Central memory CD4-positive, alpha-beta T cell (primary cell): ENCODE measurements around the gene CACNA2D1.

Experiments used
- DNase-seq: peaks from one replicate; pipeline ENCODE4 v3.0.0; 2022

Gene CACNA2D1

DNA sequence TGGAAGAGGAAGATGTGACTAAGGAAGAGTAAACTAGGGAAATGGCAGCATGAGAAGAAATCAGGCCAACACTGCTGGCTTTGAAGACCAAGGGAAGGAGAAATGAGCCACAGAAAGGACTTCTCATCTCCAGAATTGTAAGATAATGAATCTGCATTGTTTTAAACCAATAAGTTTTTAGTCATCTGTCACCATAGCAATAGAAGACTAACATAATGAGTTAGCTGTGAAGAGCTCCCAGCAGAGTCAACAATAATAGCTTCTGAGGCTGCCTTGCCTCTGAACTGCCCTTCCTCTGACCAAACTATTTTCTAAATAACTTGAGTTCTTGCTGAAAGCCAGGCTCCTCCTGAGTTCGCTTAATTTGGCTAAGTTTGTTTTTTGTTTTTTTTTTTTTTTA, 103.6 kb downstream of the CACNA2D1 start:
- DNase-seq, result no peak

DNA sequence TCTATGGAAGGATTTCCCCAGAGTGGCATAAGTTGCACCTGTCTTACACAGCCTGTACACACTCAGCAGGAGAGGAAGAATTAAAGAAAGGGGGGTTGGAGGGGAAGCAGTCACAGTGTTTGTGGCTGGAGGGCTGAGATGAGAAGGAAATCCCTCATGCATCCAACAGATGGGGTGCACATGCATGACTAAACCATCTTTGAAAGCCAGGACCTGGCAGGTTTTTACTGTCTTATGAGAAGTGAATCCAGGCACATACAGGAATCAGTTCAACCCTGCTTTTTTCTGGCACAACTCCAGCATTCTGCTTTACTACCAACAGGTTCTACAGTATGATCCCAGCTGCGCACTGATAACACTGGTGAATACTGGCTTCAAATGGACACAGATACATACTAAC, 107.7 kb downstream of the CACNA2D1 start:
- DNase-seq, result no peak

DNA sequence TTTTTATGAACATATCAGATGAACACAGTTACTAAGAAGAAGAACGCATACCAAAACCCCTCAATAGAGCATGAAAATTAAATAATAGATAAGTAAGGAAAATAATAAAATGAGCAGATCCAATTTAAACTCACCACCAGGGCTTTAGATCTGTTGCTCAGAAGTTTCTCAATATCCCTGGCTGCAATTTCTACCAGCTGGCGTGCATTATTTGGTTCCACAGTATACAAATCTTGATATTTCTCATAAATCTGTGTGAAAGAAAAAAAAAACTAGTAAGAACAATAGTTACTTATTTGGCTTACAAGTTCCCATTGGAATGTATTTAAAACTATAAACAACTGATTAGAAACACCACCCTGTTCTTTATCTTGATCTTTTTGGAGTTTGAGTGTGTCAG, 108.6 kb downstream of the CACNA2D1 start:
- no peak for DNase-seq

DNA sequence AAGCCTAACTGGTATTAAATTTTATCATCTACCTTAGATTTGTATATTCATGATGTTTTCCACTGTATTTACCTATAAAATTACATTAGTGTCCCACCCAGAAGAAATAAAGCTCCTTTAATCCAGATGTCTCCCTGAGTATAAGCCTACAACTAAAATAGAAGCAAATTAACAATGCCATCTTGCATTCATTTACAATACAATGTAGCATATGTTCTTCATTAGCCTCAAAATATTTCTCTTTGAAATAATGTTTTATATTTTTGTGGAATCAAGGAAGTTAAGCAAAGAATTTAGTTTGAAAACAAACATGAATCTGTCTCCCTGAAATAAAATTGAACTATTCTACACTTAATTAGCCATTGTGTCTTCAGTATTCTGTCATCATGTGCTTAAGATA, 112.3 kb downstream of the CACNA2D1 start:
- no peak for DNase-seq

DNA sequence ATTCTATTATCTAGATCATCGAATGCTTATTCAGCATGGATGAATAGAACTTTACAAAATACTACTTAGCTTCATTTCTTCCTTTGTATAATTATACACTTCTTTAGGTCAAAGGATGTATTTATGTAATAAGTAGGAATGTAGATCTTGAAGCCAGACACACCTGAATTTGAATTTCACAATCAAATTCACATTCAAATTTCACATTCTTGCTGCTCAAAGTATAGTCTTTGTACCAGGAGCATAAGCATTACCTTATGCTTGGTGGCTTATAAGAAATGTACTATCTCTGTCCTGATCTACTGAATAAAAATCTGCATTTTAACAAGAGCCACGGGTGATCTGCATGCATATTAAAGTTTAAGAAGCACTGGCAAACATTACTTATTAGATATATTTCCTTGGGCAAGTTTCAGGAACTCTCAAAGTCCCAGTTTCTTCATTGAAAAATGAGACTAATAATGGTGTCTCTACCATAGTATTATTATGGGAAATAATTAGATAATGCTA, 112.8 kb downstream of the CACNA2D1 start:
- no peak for DNase-seq

DNA sequence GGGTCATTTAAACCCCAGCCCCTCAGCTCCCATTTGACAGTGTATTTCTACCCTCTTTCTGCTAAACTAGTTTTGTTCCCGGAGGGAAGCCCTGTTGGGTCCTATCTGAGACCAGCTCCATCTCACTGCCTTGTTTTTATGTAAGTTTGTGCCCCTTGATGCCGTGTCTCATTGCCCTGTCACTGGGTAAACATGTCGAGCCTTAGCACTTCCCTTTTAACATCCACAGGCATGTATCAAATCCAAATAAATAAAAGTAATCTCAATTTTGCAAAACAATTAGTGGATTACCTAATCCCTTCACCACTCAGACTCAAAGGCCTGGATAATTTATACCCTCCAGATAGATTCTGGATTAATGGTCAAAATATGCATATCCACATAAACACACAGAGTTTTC, 115.7 kb downstream of the CACNA2D1 start:
- no peak for DNase-seq

DNA sequence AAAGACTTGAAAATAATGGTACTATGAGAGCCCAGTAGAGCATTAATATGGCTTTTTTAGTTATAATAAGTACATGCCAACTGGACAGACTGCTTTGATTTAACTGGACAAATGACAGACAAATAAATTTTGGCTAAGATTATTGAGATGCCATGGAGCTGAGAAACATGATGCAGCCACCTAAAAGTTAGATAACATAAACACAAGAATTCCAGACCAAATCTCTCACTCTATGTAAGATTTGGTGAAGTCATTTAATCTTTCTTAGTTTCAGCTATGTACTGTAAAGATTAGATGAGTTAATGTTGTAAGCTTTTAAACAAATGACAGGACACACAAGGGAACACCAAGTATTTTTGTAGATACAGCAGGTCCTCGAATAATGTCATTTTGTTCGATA, 118.2 kb downstream of the CACNA2D1 start:
- no peak for DNase-seq

DNA sequence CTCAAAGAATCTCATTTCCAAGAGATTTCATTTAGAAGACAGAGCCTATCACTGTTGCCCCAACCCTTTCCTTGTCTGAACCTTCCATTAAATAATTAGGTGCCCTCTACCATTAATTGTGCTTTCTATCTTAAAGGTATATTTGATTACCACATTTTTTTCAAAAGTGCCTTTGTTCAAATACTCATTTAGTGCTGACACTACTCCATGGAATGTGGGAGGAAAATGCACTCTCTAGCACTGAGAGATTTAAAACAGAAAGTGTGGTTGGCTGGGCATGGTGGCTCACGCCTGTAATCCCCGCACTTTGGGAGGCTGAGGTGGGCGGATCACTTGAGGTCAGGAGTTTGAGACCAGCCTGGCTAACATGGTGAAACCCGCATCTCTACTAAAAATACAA, 119.8 kb downstream of the CACNA2D1 start:
- DNase-seq, result no peak

DNA sequence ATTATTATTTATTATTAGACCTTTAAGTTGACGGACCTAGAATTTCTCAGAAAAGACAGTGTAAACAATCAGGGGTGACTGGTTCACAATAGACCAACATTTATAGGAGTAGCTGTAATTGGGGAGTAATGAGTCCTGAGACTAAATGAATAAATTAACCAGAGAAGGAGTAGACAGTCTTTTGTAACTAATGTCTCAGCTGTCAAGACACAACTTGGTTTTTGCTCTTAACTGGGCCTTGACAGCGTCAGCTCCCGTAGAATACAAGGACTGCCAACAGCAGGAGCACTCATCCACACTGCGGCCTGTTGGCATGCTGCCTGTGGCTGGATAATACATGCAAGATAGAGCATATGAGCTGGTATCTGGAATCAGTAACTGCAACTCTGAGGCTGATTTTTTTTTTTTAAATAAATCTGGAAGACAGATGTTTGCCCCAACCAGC, 123.9 kb downstream of the CACNA2D1 start:
- no peak for DNase-seq

DNA sequence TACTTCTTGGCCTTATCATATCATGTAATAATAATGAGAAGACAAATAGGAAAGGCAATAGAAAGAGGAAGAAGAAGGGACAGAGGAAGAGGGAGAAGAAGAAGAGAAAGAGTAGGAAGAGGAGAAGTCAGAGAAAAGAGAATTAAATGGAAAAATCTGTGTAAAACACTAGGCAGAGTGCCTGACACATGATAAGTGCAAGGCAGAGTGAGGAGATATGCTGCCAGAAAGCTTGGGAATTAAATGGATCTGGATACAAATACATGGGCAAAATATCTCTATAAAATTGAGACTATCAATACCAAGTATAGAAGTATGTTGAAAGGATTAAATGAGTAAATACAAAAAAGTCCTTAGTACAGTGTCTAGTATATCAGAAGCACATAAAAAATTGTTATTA, 124.8 kb downstream of the CACNA2D1 start:
- no peak for DNase-seq

DNA sequence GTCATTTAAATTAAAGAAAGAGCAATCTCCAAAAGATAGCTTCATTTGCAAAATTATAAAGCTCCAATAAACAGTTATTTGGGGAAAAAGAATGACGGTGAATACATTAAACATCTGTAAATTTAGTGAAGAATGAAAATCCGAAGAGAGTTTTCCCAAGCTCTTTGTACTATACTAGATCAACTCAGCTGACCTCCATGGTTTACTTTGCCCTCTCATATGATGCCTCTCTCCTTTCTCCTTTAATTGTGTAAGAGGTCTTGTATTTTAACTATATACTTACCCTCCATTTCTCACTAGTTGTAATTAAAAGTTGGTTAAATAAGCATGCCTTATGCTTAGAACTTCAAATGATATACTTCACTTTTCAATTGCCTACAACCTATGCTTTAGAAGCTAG, 125.8 kb downstream of the CACNA2D1 start:
- DNase-seq, result no peak

DNA sequence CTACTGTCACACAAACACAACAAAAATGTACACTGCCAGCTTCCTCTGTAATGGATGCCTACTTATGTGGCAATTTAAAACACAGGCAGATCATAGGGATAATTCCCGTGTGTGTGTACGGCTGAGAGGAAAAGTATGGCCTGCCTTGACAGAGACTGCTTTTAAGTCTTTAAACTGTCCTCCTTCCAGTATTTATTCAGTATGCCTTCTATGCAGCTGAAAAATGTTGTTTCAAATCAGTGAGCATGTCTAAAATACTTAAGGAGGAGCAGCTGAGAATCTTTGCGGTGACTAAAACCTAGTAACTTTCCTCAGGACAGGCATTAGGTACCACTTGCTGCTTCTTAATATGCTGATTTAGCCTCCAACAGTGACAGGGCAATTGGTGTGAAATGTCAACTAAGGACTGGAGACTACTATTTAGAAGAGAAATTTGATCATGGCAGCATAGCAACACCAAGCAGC, 126.3 kb downstream of the CACNA2D1 start:
- no peak for DNase-seq

DNA sequence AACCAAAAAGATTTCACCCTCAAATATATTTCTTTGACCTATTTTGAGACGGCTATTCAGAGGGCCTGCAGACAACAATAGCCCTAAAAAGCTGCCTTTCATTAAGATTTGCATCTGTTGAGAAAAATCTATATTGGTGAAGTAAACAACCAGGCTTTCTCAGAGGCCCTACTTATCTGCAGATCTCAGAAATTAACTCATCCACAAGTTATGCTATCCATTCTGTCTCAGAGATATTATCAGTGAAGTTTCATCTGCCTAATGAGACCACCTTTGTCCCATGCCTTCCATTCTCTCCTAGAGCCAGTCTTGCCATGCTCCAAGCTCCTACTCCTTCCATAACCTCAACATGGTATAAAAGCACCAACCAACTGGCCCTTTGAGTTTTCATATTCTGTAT, 130.3 kb downstream of the CACNA2D1 start:
- no peak for DNase-seq

DNA sequence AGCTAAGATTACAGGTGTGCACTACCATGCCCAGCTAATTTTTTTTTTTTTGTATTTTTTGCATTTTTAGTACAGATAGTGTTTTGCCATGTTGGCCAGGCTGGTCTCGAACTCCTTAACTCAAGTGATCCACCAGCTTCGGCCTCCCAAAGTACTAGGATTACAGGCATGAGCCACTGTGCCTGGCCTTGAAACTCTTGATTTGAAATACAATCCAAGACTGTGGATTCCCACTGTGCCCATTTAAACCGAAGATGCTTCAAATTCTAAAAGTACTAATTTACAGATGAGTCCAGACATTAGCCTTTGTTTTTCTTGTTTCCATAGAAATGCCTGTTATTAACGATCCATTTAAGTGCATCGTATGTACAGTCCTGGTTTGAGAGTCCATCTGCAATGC, 130.9 kb downstream of the CACNA2D1 start:
- DNase-seq, result no peak

DNA sequence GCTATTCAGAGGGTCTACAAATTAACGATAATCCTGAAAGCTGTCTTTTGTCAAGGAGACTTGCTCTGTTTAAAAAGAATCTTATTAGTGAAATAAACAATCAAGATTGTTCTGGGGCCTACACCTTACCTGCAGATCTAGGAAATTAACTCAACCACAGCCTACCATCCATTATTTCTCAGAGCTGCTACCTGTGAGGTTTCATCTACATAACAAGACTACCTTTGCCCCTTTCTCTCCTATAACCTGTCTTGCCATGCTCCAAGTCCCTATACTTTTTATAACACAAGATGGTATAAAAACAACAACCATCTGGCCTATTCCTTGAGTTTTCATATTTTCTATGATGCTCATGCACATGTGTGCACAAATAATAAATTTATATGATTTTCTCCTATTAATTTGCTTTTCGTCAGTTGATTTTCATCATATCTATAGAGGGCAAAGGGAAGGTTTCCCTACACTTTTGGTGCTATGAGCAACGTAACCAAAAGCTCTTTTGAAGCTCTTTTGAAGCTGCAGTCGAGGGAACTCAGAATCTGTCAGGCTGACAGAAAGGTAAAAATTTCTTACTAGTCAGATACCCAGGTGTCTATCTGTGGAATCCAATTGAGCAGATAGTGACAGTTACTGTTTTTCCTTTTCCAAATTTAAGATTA, 138.1 kb downstream of the CACNA2D1 start:
- DNase-seq, result no peak

DNA sequence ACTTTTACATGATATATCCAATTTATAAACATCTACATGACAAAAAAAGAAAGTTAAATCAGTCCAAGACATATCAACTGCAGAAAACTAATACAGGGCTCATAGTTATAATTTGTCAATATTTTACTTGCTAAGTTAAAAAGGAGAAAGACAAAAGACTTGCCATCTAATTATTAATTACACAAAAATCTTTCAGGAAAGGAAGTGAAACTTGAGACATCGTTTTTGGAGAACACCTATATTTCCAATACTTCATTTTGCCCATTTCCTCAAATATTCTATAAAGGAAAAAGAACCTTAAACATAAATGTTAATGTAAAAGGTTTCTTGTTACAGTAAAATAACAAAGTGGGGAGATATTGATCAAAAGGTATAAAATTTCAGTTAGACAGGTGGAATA, 148.7 kb downstream of the CACNA2D1 start:
- no peak for DNase-seq

DNA sequence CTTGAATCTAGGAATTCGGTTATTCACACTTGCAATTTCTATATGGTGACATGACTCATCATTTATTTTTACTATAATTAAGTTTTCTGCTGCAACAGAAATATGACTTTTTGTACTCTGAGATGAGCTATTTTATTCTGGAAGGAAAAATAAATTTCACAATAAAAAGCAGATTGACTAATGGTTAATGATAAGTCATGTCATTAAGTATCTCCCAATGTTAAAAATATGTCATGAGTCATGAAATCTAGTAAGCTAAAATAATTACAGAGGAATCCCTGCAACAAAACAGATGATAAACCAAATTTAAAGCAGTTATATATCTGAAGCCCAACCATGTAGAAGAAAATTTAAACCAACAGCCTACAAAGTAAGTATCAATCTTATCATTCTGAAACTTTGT, 149.2 kb downstream of the CACNA2D1 start:
- no peak for DNase-seq

DNA sequence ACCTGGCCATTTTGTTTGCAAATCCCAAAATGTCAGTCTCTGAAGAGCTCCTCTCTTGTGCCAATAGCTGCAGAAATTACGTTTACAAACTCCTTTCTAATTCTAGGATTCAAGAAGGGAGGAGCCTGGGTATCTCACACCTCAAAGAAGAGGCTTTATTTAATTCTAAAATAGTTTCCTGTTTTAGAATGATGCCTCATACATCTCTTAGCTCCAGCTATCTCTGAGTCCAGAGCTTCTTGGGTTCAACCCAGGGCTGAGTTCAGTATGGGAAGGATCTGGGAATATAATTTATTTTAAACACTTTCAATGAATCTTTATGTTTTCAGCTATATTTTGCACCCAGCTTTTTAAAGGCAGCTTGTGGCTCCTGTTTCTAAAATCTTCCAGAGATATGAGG, 150.1 kb downstream of the CACNA2D1 start:
- DNase-seq, result no peak

DNA sequence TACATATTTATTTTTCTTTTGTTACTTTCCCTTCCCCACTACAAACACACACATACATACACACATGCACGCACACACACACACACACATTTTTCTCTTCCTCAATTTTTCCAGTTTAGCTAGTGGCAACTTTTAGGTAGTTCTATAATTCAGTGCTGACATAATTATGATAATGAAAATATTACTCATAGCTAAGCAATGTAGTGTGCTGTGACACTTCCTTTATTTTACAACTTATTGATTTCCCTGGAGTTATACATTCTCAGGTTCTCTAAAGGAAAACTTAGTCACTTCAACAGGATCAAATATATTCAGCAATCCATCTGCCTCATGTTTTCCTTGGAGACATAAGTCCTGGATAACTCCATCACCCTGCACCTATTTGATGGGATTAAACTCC, 151.6 kb downstream of the CACNA2D1 start:
- DNase-seq, result no peak

DNA sequence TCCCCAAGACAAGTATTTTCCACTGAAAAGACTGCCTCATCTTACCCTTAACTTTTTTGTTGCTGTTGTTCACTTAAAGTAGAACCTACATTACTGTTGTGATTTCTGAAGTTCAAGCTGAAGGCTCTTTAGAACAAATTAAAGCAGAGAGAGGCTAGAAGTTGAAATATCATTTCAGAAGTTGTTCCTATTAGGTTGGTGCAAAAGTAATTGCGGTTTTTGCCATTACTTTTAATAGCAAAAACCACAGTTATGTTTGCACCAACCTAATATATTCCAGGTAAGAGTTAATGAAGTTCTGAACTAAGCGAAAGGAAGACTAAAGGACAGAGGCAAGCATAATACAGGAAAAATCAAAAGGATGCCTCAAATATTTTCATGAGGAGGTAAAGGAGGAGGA, 153.7 kb downstream of the CACNA2D1 start:
- DNase-seq, result no peak

DNA sequence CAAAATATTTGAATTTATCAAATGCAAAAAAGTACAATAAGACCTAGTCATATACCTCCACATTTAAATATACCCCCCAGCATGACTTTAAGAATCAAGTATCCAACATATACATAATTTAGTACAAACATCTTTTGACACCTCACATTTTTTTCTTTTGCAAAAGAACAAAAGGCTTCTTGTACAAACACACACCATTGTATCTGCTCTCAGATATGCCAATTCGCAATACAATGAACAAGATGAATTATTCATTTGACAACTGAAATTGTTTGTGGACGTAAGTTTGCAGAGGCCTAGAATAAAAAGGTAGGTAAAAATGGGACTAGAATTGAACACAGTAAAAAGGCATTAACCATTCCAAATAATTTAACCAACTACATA, 154.4 kb downstream of the CACNA2D1 start:
- no peak for DNase-seq

DNA sequence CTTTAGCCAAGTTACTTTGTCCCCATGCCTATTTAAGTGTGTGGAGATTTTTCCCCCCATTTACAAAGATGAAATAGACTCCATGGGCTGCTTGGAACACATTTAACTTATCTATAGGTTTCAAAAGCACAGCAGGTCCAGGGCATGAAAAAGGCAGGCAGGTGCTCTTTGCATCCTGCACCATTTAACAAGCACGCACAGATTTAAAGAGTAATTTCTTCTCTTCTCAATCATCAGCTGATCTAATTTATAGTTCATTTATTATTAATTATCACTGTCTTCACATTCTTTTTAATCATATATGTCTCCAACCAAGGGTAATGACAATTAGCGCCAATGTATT, 156.8 kb downstream of the CACNA2D1 start:
- DNase-seq, result no peak

DNA sequence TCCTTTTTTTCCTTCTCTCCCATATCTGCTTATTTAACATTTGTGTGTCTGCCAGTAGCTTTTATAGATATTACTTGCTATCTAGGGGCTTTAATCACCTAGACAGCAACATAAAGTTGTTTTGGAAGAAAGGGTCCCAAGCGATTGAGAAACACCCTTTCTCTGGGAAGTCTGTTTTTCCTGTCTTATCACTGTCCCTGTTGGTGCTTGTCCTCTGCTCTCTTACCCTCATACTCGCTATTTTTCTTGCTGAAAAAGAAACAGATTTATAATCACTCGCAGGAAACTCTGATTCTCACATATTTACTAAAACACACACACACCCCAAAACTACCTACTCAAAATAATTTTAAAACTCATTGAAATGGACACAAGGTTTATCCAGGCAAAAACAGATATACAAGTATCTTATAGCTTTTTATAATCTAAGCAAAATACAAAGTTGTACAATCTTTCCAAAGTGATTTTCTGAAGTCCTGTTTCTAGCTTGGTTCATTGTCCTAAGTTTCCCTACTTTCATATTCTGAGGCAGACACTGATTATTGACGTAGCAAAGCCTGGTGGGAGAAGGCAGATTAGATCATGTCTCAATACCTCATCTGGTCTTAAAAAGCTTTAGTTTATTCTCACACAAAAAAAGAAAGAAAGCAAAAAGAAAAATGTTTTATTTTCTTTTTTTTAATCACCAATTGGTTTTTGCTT, 157.3 kb downstream of the CACNA2D1 start:
- no peak for DNase-seq

DNA sequence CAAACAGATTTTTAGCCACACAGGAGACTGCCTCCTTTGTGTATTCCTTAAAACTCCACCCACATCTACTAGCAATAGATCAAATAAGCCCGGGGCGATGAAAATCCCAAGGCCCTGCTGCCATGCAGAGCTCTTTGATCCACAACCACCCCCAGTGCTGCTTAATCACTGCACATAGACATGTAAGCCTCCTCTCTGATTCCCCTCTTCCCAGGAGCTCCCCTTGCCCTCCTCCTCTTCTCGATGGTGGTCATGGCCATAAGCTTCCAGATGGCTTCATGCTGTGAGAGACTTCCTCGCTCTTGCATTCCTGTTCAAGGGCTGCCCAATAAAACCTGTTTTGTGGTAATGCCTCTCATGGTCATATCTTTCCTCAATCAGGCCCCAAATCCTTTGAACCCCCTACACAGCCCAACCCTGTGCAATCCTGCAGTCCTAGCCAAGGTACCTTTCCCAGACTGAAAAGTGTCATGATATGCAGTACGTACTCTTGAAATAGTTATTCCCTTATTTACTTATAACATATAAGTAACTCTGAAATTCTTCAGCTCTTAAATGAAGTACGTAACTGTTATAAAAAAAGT, 158.5 kb downstream of the CACNA2D1 start:
- no peak for DNase-seq
